Prostate gland (tissue), 2 donors: ENCODE data around the gene FYB2. TPM values are rescaled to one million over a fixed set of nuclear protein-coding genes. Genes with fewer than 3 reads are reported as not detected.

Experiments
- DNase-seq: peaks from one replicate; pipeline ENCODE4 v3.0.0-alpha.2; 2019; ENCODE audit warnings: low spot score
- H3K27ac ChIP-seq, 2 donors: fragments of 200-600 bp; sonication (generic); 2 replicates each; pipeline ENCODE4 v1.5.1; 2017 to 2019
- H3K27me3 ChIP-seq: fragments of 200-600 bp; sonication (generic); replicated peaks from 2 replicates; pipeline ENCODE4 v1.5.1; 2019; ENCODE audit not compliant: insufficient read depth
- H3K36me3 ChIP-seq, 2 donors: fragments of 200-600 bp; sonication (generic); 1 replicate in 1 of 2; 2 replicates in 1 of 2; pipeline versions ENCODE4 v1.5.1 to v1.8.1; 2017 to 2019
- H3K4me1 ChIP-seq: fragments of 200-600 bp; sonication (generic); replicated peaks from 2 replicates; pipeline ENCODE4 v1.5.1; 2019
- H3K4me3 ChIP-seq, 2 donors: fragments of 200-600 bp; sonication (generic); 2 replicates each; pipeline ENCODE4 v1.5.1; 2017 to 2019
- H3K9me3 ChIP-seq: fragments of 200-600 bp; sonication (generic); 2 replicates; pipeline ENCODE4 v1.5.1; 2017
- POLR2A ChIP-seq: fragments of 450-650 bp; IDR thresholded peaks from one replicate; pipeline ENCODE4 v1.6.1; 2016; ENCODE audit warnings: antibody characterized with exemption, mild to moderate bottlenecking
- POLR2AphosphoS5 ChIP-seq: sonication (generic); formaldehyde crosslinking; IDR thresholded peaks from one replicate; pipeline ENCODE4 v1.6.1; 2017; ENCODE audit warnings: antibody characterized with exemption
- WGBS: methylation state at CpG from one replicate; pipeline ENCODE4 v1.1.5; 2018; 5-methylcytosine and 5-hydroxymethylcytosine counted together
- intact Hi-C: fragments of 100-400 bp; cut with DNase I; formaldehyde crosslinking; loops from one replicate; pipeline ENCODE4 v1.14.2; 2022
- total RNA-seq, 2 donors: library from RNA; depleted of rRNA; stranded (reverse); fragments of >200 nt; gene quantifications; one replicate each; pipeline ENCODE4 v1.1.0, GENCODE V29; 2016
- TF ChIP-seq, protein P1 (sequence below), 4 experiments: fragments of 200-600 bp in 2 of 4; fragments of 450-650 bp in 2 of 4; sonication (generic) in 2 of 4; IDR thresholded peaks; 1 replicate in 3 of 4; 2 replicates in 1 of 4; pipeline ENCODE4 v1.5.1; 2016 to 2019; ENCODE audit warnings: antibody characterized with exemption in 4 of 4, mild to moderate bottlenecking in 2 of 4, moderate library complexity in 2 of 4

The FYB2 gene
- total RNA-seq, 2 donors from 2014 or later: 7.8 to 8.2 TPM

GRCh38 chr1:56683569-56683968 is 135.6 kb downstream of the FYB2 start:
- H3K27ac ChIP-seq: no peak overlapping the region
- H3K4me3 ChIP-seq: no peak overlapping the region
- intact Hi-C loops: no loop called here
- no peaks in the 10 kb centered on the region for H3K9me3 ChIP-seq
- H3K4me1 ChIP-seq: no peaks in the 10 kb centered on the region
- H3K27me3 ChIP-seq: no peaks in the 10 kb centered on the region
- DNase-seq: no peak
- TF ChIP-seq, protein P1, sequence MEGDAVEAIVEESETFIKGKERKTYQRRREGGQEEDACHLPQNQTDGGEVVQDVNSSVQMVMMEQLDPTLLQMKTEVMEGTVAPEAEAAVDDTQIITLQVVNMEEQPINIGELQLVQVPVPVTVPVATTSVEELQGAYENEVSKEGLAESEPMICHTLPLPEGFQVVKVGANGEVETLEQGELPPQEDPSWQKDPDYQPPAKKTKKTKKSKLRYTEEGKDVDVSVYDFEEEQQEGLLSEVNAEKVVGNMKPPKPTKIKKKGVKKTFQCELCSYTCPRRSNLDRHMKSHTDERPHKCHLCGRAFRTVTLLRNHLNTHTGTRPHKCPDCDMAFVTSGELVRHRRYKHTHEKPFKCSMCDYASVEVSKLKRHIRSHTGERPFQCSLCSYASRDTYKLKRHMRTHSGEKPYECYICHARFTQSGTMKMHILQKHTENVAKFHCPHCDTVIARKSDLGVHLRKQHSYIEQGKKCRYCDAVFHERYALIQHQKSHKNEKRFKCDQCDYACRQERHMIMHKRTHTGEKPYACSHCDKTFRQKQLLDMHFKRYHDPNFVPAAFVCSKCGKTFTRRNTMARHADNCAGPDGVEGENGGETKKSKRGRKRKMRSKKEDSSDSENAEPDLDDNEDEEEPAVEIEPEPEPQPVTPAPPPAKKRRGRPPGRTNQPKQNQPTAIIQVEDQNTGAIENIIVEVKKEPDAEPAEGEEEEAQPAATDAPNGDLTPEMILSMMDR (IDR thresholded peaks at IDR 0.05): no peak
- TF ChIP-seq POLR2A: no peak
- no peak for TF ChIP-seq POLR2AphosphoS5
- no peaks in the 10 kb centered on the region for H3K36me3 ChIP-seq

DNA sequence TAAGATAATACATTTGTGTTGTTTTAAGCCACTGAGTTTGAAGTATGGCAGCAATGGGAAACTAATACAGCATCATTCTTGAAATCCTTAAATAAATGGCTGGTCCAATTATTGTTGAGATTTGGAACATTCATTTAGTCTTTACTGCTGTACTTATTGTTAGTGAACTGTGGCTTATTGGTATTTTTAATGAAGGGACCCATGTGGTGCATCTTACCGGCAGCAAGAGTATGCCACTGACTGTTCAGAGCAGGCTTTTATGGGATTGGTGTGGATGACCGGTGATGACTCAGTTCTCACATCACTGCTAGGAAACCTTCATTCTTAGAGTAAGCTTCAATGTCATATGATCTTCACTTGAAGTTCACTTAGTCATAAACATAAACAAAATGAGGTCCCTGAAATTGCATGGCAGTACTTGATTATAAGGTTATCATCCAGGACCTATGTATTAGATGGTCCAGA is 142.6 kb downstream of the FYB2 start:
- Histone ChIP-seq H3K4me1 (no peaks in the 10 kb centered on the region), H3K27ac (no peak overlapping the region), H3K9me3 (no peaks in the 10 kb centered on the region), H3K36me3 (no peaks in the 10 kb centered on the region), H3K27me3 (no peaks in the 10 kb centered on the region), H3K4me3 (no peak overlapping the region)
- TF ChIP-seq, protein P1 (IDR thresholded peaks at IDR 0.05): no peak
- no peak for TF ChIP-seq POLR2AphosphoS5
- TF ChIP-seq POLR2A: no peak
- DNase-seq: no peak
- intact Hi-C loops: no loop called here
- 71% methylated on average over 2 of the region's 2 CpGs for WGBS

DNA sequence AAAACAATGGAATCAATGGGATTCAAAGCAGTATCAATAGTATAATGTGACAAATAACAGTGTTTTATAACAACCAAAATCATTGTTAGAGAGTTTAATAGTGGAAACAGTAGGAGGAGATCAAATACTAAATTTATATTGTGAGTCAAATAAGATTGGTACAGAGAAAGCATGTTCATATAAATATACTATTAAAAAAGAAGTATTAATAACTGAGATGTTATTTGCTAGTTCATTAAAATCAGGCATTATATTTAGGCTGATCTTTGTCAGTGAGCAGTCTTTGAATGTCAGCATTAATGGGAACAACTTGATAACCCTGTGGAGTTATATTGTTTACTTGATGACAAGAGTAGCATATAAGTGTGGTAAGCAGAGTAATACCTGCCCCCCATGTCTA is 143.4 kb downstream of the FYB2 start:
- Histone ChIP-seq H3K27me3 (no peaks in the 10 kb centered on the region), H3K4me1 (no peaks in the 10 kb centered on the region), H3K27ac (no peak overlapping the region), H3K36me3 (no peaks in the 10 kb centered on the region), H3K4me3 (no peak overlapping the region), H3K9me3 (no peaks in the 10 kb centered on the region)
- DNase-seq: no peak
- intact Hi-C loops: no loop called here
- TF ChIP-seq, protein P1 (IDR thresholded peaks at IDR 0.05): no peak
- no peak for TF ChIP-seq POLR2A
- TF ChIP-seq POLR2AphosphoS5: no peak

- H3K9me3 ChIP-seq: no peaks in the 10 kb centered on the region
- DNase-seq: no peak
- H3K36me3 ChIP-seq: no peaks in the 10 kb centered on the region
- intact Hi-C loops: no loop called here
- H3K4me3 ChIP-seq: no peak overlapping the region
- no peaks in the 10 kb centered on the region for H3K4me1 ChIP-seq
- no peak overlapping the region for H3K27ac ChIP-seq
- no peak for TF ChIP-seq POLR2AphosphoS5
- no peak for TF ChIP-seq POLR2A
- TF ChIP-seq, protein P1 (IDR thresholded peaks at IDR 0.05): no peak
- no peaks in the 10 kb centered on the region for H3K27me3 ChIP-seq
- whole genome bisulfite sequencing: 36% methylated on average over 1 of the region's 1 CpG
Observed at GRCh38 chr1:56672579-56672978, 146.6 kb downstream of the FYB2 start.

DNA sequence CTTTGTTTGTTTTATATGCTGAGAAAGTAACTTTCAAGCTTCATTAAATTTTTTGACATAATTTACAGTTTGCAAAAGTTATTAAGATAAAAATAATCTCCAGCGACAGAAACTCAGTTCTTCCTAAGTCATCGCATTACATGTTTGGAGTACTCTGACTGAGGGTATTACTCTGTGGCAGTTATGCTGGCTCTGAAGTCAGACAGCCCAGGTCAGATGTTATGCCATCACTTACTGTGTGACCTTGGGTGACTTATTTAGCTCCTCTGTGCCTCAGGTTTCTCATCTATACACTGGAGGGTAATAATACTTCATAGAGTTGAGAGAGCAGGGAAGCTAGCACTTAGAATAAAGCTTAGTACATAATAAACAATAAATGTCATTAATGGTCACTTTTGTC is 147.7 kb downstream of the FYB2 start:
- H3K4me3 ChIP-seq: no peak overlapping the region
- H3K27me3 ChIP-seq: no peaks in the 10 kb centered on the region
- whole genome bisulfite sequencing: 84% methylated on average over 2 of the region's 2 CpGs
- no peaks in the 10 kb centered on the region for H3K9me3 ChIP-seq
- DNase-seq: no peak
- H3K4me1 ChIP-seq: no peaks in the 10 kb centered on the region
- H3K36me3 ChIP-seq: no peaks in the 10 kb centered on the region
- no peak overlapping the region for H3K27ac ChIP-seq
- intact Hi-C loops: no loop called here
- TF ChIP-seq POLR2AphosphoS5: no peak
- TF ChIP-seq POLR2A: no peak
- TF ChIP-seq, protein P1 (IDR thresholded peaks at IDR 0.05): no peak
